Spleen (tissue), 11 donors: ENCODE measurements around the gene NR3C2. TPM values are rescaled to one million over a fixed set of nuclear protein-coding genes. Genes with fewer than 3 reads are reported as not detected.

Experiments used
- DNase-seq: peaks from one replicate; pipeline ENCODE4 v3.0.0-alpha.2; 2020
- H3K27ac ChIP-seq, 8 donors: fragments of 200-600 bp; sonication (generic) in 7 of 8; 1 replicate in 4 of 8; 2 replicates in 4 of 8; pipeline versions ENCODE4 v1.5.0 to v1.8.0; 2016 to 2021; ENCODE audit warnings: inconsistent platforms in 4 of 8, mild to moderate bottlenecking in 4 of 8, moderate library complexity in 1 of 8
- H3K27me3 ChIP-seq, 7 donors: fragments of 200-600 bp; sonication (generic) in 6 of 7; replicated peaks in 1 of 7; 1 replicate in 4 of 7; 2 replicates in 3 of 7; pipeline versions ENCODE4 v1.5.0 to v1.8.0; 2016 to 2021; ENCODE audit warnings: inconsistent platforms in 3 of 7, mild to moderate bottlenecking in 1 of 7
- H3K36me3 ChIP-seq, 6 donors: fragments of 200-600 bp; sonication (generic) in 5 of 6; 1 replicate in 4 of 6; 2 replicates in 2 of 6; pipeline versions ENCODE4 v1.5.0 to v1.8.0; 2016 to 2021; ENCODE audit warnings: inconsistent platforms in 2 of 6
- H3K4me1 ChIP-seq, 6 donors: fragments of 200-600 bp; sonication (generic) in 5 of 6; 1 replicate in 3 of 6; 2 replicates in 3 of 6; pipeline versions ENCODE4 v1.5.0 to v1.8.0; 2016 to 2021; ENCODE audit warnings: inconsistent platforms in 3 of 6
- H3K4me3 ChIP-seq, 8 donors: fragments of 200-600 bp; sonication (generic) in 7 of 8; 1 replicate in 4 of 8; 2 replicates in 4 of 8; pipeline versions ENCODE4 v1.5.0 to v1.8.0; 2016 to 2021; ENCODE audit warnings: inconsistent platforms in 4 of 8, mild to moderate bottlenecking in 4 of 8, moderate library complexity in 2 of 8
- H3K9me3 ChIP-seq, 8 donors: fragments of 200-600 bp; sonication (generic) in 7 of 8; 1 replicate in 4 of 8; 2 replicates in 4 of 8; pipeline versions ENCODE4 v1.5.0 to v1.8.0; 2016 to 2021; ENCODE audit warnings: inconsistent platforms in 4 of 8
- POLR2A ChIP-seq, 3 donors: fragments of 450-650 bp; IDR thresholded peaks; one replicate each; pipeline ENCODE4 v1.5.1; 2017; ENCODE audit warnings: antibody characterized with exemption in 3 of 3, mild to moderate bottlenecking in 1 of 3
- POLR2AphosphoS5 ChIP-seq, 3 donors: sonication (generic); formaldehyde crosslinking; IDR thresholded peaks; one replicate each; pipeline ENCODE4 v1.5.1; 2017; ENCODE audit warnings: antibody characterized with exemption in 3 of 3
- WGBS, 5 donors: extraction: QIAGEN DNeasy Blood & Tissue Kit in 3 of 5; methylation state at CpG; one replicate each; pipeline versions ENCODE4 v1.1.5 to v1.1.7; 2013 to 2018; 5-methylcytosine and 5-hydroxymethylcytosine counted together
- intact Hi-C: fragments of 100-400 bp; cut with DNase I; formaldehyde crosslinking; loops from one replicate; pipeline ENCODE4 v1.15.0; 2023; ENCODE audit warnings: low total_unique reads
- polyA plus RNA-seq, 3 donors: library from polyadenylated mRNA; stranded (reverse); fragments of 200-250 nt; gene quantifications; one replicate each; pipeline ENCODE4 v1.2.1, GENCODE V29; 2013
- total RNA-seq, 7 donors: library from RNA; depleted of rRNA in 3 of 7; stranded (reverse); fragments of >200 nt in 3 of 7; fragmentation: NEBNext Ultra II Directional in 4 of 7; extraction: Animal tissue kit (Norgen Biotek cat#: 25700) in 4 of 7; gene quantifications; one replicate each; pipeline versions ENCODE4 v1.1.0 to v1.2.1, GENCODE V29; 2016 to 2021
- TF ChIP-seq, protein P1 (sequence below), 11 experiments: fragments of 200-600 bp in 7 of 11; fragments of 450-650 bp in 4 of 11; sonication (generic) in 4 of 11; IDR thresholded peaks in 8 of 11; conservative IDR thresholded peaks in 3 of 11; 1 replicate in 7 of 11; 2 replicates in 4 of 11; pipeline versions ENCODE4 v1.4.0 to v1.8.0; 2016 to 2021; ENCODE audit warnings: antibody characterized with exemption in 11 of 11, inconsistent platforms in 4 of 11, mild to moderate bottlenecking in 1 of 11
- donor health status: healthy with polysubstance abuse.
- donor health status: DM: no; HTN: no; CAD: no; lungs with moderate emphysema.
- donor health status: DM: no; HTN: no; CAD: no.
- donor health status: Bipolar disorder and iron deficiency.
- donor health status: healthy.
- donor health status: DM: no; HTN: no; CAD: no.
- donor health status: DM: yes; HTN: yes; CAD: no.

Gene NR3C2
- total and polyA plus RNA-seq, 10 donors: 1.2 to 25.9 (median 16.2) TPM

DNA sequence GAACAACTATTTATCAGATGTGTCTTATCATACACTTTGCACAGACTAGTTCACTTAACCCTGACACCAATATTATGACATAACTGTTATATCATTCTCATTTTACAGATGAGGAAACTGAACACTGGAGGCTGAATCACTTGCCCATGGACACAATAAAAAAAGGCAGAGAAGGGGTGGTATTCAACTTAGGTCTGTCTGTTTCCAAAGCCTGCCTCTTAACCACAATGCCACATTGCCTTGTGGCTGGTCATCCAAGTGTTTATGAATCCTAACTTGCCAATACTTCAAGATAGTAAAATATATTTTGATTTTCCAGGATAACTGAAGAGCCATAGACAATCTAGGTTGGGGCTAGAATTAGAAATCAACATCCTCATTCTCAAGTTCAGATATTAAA is 327.8 kb downstream of the NR3C2 start:
- Histone ChIP-seq H3K27me3 (no peaks in the 10 kb centered on the region), H3K9me3 (no peaks in the 10 kb centered on the region), H3K27ac (no peak overlapping the region), H3K4me3 (no peak overlapping the region), H3K4me1 (peaks cover 0 to 4% (median 0%) of the 10 kb centered on the region in 6 donors), H3K36me3 (peaks cover 0 to 83% (median 21%) of the 10 kb centered on the region in 6 donors)
- intact Hi-C loops: no loop called here
- no peak for DNase-seq
- TF ChIP-seq POLR2A (IDR thresholded peaks at IDR 0.05): no peak
- TF ChIP-seq POLR2AphosphoS5 (IDR thresholded peaks at IDR 0.05): no peak
- TF ChIP-seq, protein P1, sequence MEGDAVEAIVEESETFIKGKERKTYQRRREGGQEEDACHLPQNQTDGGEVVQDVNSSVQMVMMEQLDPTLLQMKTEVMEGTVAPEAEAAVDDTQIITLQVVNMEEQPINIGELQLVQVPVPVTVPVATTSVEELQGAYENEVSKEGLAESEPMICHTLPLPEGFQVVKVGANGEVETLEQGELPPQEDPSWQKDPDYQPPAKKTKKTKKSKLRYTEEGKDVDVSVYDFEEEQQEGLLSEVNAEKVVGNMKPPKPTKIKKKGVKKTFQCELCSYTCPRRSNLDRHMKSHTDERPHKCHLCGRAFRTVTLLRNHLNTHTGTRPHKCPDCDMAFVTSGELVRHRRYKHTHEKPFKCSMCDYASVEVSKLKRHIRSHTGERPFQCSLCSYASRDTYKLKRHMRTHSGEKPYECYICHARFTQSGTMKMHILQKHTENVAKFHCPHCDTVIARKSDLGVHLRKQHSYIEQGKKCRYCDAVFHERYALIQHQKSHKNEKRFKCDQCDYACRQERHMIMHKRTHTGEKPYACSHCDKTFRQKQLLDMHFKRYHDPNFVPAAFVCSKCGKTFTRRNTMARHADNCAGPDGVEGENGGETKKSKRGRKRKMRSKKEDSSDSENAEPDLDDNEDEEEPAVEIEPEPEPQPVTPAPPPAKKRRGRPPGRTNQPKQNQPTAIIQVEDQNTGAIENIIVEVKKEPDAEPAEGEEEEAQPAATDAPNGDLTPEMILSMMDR (IDR thresholded peaks at IDR 0.05 in 8 of 11, conservative IDR thresholded peaks at IDR 0.05 in 3 of 11): no peak

DNA sequence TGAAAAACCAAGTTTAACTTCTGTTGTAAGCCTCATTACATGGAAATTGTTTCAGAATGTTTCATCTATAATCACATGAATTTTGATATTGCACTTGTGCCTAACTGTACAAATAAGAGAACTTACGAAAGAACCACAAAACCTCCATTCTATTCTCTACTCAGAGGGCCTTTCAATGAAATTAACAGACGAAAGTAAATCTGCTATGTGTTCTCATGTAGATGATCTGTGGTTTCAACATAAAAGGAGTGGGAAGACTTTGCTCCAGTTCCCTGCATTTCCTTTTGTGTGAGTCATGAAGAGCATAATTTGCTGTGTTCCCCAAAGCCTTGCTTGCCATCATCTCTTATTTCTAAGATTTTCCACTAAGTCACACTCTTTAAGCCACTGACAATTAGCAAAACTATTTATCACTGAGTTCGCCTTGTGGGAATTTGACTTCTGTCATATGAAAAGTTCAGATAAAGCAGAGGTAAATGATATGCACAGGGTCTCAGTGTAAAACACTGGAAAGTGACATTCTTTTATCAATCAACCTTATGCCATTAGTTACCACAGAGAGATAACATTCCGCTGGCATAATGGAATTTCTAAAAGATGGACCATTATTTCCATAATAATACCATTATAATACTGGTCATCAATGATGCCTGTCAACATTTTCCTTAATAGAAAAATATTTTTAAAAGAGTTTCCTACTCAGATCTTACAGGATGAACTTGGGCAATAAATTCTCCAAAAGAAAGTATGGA is 329.8 kb downstream of the NR3C2 start:
- H3K27me3 ChIP-seq: no peaks in the 10 kb centered on the region
- no peak overlapping the region for H3K27ac ChIP-seq
- no peak for DNase-seq
- no peak for TF ChIP-seq POLR2AphosphoS5 (IDR thresholded peaks at IDR 0.05)
- no peak for TF ChIP-seq POLR2A (IDR thresholded peaks at IDR 0.05)
- TF ChIP-seq, protein P1 (IDR thresholded peaks at IDR 0.05 in 8 of 11, conservative IDR thresholded peaks at IDR 0.05 in 3 of 11): no peak
- 65 to 73% (median 68%) methylated on average over 4 of the region's 4 CpGs for WGBS, 5 donors
- peaks cover 0 to 4% (median 0%) of the 10 kb centered on the region in 6 donors for H3K4me1 ChIP-seq
- intact Hi-C loops: no loop called here
- H3K36me3 ChIP-seq: peaks cover 0 to 83% (median 30%) of the 10 kb centered on the region in 6 donors
- H3K4me3 ChIP-seq: no peak overlapping the region
- H3K9me3 ChIP-seq: peaks cover 0 to 4% (median under 1%) of the 10 kb centered on the region in 8 donors

DNA sequence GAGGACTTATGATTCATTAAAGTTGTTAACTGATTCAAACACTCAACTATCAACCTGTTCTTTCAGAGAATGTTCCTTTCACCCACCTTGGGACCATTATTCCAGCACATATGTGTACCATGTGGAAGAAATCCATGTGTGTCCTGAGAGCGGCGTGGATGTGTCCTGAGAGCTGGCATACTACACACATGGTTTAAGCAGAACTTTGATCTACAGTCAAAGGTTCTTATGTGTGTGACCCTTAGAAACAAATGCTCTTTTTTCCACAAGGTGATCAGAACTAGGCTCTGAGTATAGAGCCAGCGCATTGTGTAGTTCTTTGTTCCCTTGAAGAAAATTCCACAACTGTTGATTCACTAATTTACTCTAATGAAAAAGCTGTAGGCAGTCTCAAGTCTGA is 332.0 kb downstream of the NR3C2 start:
- H3K27me3 ChIP-seq: no peaks in the 10 kb centered on the region
- no peak overlapping the region for H3K27ac ChIP-seq
- TF ChIP-seq POLR2AphosphoS5 (IDR thresholded peaks at IDR 0.05): no peak
- TF ChIP-seq, protein P1 (IDR thresholded peaks at IDR 0.05 in 8 of 11, conservative IDR thresholded peaks at IDR 0.05 in 3 of 11): no peak
- no peak for TF ChIP-seq POLR2A (IDR thresholded peaks at IDR 0.05)
- H3K4me3 ChIP-seq: no peak overlapping the region
- intact Hi-C loops: no loop called here
- no peak for DNase-seq
- H3K9me3 ChIP-seq: peaks cover 0 to 15% (median 7%) of the 10 kb centered on the region in 8 donors
- H3K36me3 ChIP-seq: peaks cover 0 to 85% (median 29%) of the 10 kb centered on the region in 6 donors
- WGBS, 5 donors: 96 to 97% (median 96%) methylated on average over 3 of the region's 3 CpGs
- no peaks in the 10 kb centered on the region for H3K4me1 ChIP-seq

DNA sequence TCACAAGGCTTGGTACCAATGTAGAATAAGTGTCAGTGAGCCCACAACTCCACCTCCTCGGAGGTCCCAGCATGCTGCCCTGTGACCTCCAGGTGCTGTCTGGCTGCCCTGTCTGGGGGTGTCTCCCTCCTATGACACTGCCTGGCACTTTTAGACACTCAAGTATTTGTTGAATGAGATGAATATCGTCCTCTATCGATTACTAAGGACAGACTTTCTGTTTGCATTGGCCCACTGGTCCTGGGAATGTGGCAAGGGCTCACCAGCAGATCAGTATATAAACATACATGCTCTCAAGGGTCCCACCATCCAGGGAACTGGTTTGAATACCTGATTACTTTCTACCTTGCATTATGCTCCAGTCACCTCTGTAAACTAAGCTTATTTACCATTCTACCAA is 333.0 kb downstream of the NR3C2 start:
- 87 to 94% (median 90%) methylated on average over 3 of the region's 3 CpGs for WGBS, 5 donors
- intact Hi-C loops: no loop called here

More for the DNA sequence above, 333.0 kb downstream of the NR3C2 start:
- Histone ChIP-seq H3K36me3 (peaks cover 0 to 85% (median 29%) of the 10 kb centered on the region in 6 donors), H3K27me3 (no peaks in the 10 kb centered on the region), H3K4me3 (no peak overlapping the region), H3K27ac (no peak overlapping the region), H3K9me3 (peaks cover 0 to 15% (median 7%) of the 10 kb centered on the region in 8 donors), H3K4me1 (no peaks in the 10 kb centered on the region)
- TF ChIP-seq, protein P1 (IDR thresholded peaks at IDR 0.05 in 8 of 11, conservative IDR thresholded peaks at IDR 0.05 in 3 of 11): no peak
- TF ChIP-seq POLR2AphosphoS5 (IDR thresholded peaks at IDR 0.05) (no peak), POLR2A (IDR thresholded peaks at IDR 0.05) (no peak)
- DNase-seq: no peak
